Lower lobe of right lung (tissue), 2 donors: ENCODE data around the gene PLS3. TPM values are rescaled to one million over a fixed set of nuclear protein-coding genes. Genes with fewer than 3 reads are reported as not detected.

Experiments used
- ATAC-seq, 2 donors: fragments of 200-7000 bp; cut with Tn5 transposase; one replicate each; pipeline ENCODE4 v1.9.1; 2020 to 2022; ENCODE audit warnings: mild to moderate bottlenecking in 2 of 2, moderate library complexity in 2 of 2
- DNase-seq: peaks from one replicate; pipeline ENCODE4 v3.0.0-alpha.2; 2020
- H3K27ac ChIP-seq: fragments of 200-600 bp; one replicate; pipeline ENCODE4 v1.8.0; 2022
- H3K27me3 ChIP-seq: fragments of 200-600 bp; one replicate; pipeline ENCODE4 v1.8.0; 2022; ENCODE audit warnings: low read depth
- H3K36me3 ChIP-seq: fragments of 200-600 bp; one replicate; pipeline ENCODE4 v1.8.0; 2022; ENCODE audit warnings: mild to moderate bottlenecking
- H3K4me1 ChIP-seq: fragments of 200-600 bp; one replicate; pipeline ENCODE4 v1.8.0; 2022
- H3K4me3 ChIP-seq: fragments of 200-600 bp; one replicate; pipeline ENCODE4 v1.8.0; 2022; ENCODE audit warnings: mild to moderate bottlenecking
- H3K9me3 ChIP-seq: fragments of 200-600 bp; one replicate; pipeline ENCODE4 v1.8.0; 2022
- CTCF ChIP-seq: fragments of 200-600 bp; IDR thresholded peaks from one replicate; pipeline ENCODE4 v1.8.0; 2022; ENCODE audit warnings: antibody characterized with exemption, mild to moderate bottlenecking
- intact Hi-C: fragments of 100-400 bp; cut with DNase I; formaldehyde crosslinking; loops from one replicate; pipeline ENCODE4 v1.11.0; 2022
- total RNA-seq: library from RNA; stranded (reverse); fragmentation: NEBNext Ultra II Directional; extraction: Animal tissue kit (Norgen Biotek cat#: 25700); gene quantifications from one replicate; pipeline ENCODE4 v1.2.1, GENCODE V29; 2021
- donor health status: DM: no; HTN: yes; CAD: no; lungs with severe emphysema.

The PLS3 gene
- total RNA-seq, 1 donor from 2014 or later = 138 TPM

GRCh38 chrX:115693476-115693875, 132.5 kb downstream of the PLS3 start:
- intact Hi-C loops = no loop called here
- H3K4me1 ChIP-seq = no peaks in the 10 kb centered on the region
- no peaks in the 10 kb centered on the region for H3K36me3 ChIP-seq
- H3K9me3 ChIP-seq = no peaks in the 10 kb centered on the region
- no peak overlapping the region for H3K4me3 ChIP-seq
- no peak for TF ChIP-seq CTCF
- ATAC-seq (no peak), DNase-seq (no peak)
- no peaks in the 10 kb centered on the region for H3K27me3 ChIP-seq
- H3K27ac ChIP-seq = no peak overlapping the region

- H3K27me3 ChIP-seq = no peaks in the 10 kb centered on the region
- no peak for ATAC-seq
- intact Hi-C loops = no loop called here
These were observed 133.1 kb downstream of the PLS3 start for GRCh38 chrX:115694028-115694427.

GRCh38 chrX:115696039-115696438, 135.1 kb downstream of the PLS3 start:
- Histone ChIP-seq H3K36me3 (no peaks in the 10 kb centered on the region), H3K27me3 (no peaks in the 10 kb centered on the region), H3K4me1 (no peaks in the 10 kb centered on the region), H3K27ac (no peak overlapping the region), H3K4me3 (no peak overlapping the region), H3K9me3 (no peaks in the 10 kb centered on the region)
- DNase-seq (no peak), ATAC-seq (no peak)
- no peak for TF ChIP-seq CTCF
- intact Hi-C loops = no loop called here

More at GRCh38 chrX:115694028-115694427, 133.1 kb downstream of the PLS3 start:
- DNase-seq = no peak
- Histone ChIP-seq H3K36me3 (no peaks in the 10 kb centered on the region), H3K27ac (no peak overlapping the region), H3K4me3 (no peak overlapping the region), H3K4me1 (no peaks in the 10 kb centered on the region), H3K9me3 (no peaks in the 10 kb centered on the region)
- no peak for TF ChIP-seq CTCF

- intact Hi-C loops = no loop called here
- no peak for DNase-seq
These were observed 136.0 kb downstream of the PLS3 start for GRCh38 chrX:115696939-115697338.

GRCh38 chrX:115697806-115698205, 136.8 kb downstream of the PLS3 start:
- Histone ChIP-seq H3K4me1 (no peaks in the 10 kb centered on the region), H3K9me3 (no peaks in the 10 kb centered on the region), H3K27me3 (no peaks in the 10 kb centered on the region), H3K36me3 (no peaks in the 10 kb centered on the region), H3K27ac (no peak overlapping the region), H3K4me3 (no peak overlapping the region)
- ATAC-seq (no peak), DNase-seq (no peak)
- TF ChIP-seq CTCF = no peak
- intact Hi-C loops = no loop called here

More at GRCh38 chrX:115696939-115697338, 136.0 kb downstream of the PLS3 start:
- Histone ChIP-seq H3K36me3 (no peaks in the 10 kb centered on the region), H3K4me1 (no peaks in the 10 kb centered on the region), H3K9me3 (no peaks in the 10 kb centered on the region), H3K4me3 (no peak overlapping the region), H3K27me3 (no peaks in the 10 kb centered on the region), H3K27ac (no peak overlapping the region)
- TF ChIP-seq CTCF = no peak
- ATAC-seq = no peak
